ENCODE results near the gene ZNF836. TPM values are rescaled to one million over a fixed set of nuclear protein-coding genes. Genes with fewer than 3 reads are reported as not detected.

Gene ZNF836
- total RNA-seq, 4 donors from 2014 or later = 6.1 to 31.5 (median 20.3) TPM

DNA sequence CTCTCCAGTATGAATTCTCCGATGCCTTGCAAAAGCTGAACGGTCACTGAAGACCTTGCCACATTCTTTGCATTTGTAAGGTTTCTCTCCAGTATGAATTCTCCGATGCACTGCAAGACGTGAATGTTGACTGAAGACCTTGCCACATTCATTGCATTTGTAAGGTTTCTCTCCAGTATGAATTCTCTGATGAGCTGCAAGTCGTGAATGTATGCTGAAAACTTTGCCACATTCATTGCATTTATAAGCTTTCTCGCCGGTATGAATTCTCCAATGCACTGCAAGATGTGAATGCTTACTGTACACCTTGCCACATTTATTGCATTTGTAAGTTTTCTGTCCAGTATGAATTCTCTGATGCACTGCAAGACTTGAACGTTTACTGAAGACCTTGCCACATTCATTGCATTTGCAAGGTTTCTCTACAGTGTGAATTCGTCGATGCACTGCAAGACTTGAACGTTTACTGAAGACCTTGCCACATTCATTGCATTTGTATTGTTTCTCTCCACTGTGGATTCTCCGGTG lies 55.8 kb downstream of the ZNF836 start:
- Histone ChIP-seq H3K9me3 (peaks cover 17 to 88% of the 10 kb centered on the region in 2 donors), H3K4me3 (no peak overlapping the region), H3K4me1 (no peaks in the 10 kb centered on the region), H3K27me3 (no peaks in the 10 kb centered on the region), H3K36me3 (no peaks in the 10 kb centered on the region), H3K27ac (no peak overlapping the region)
- TF ChIP-seq POLR2A (IDR thresholded peaks at IDR 0.05) = no peak
- TF ChIP-seq, protein P1, sequence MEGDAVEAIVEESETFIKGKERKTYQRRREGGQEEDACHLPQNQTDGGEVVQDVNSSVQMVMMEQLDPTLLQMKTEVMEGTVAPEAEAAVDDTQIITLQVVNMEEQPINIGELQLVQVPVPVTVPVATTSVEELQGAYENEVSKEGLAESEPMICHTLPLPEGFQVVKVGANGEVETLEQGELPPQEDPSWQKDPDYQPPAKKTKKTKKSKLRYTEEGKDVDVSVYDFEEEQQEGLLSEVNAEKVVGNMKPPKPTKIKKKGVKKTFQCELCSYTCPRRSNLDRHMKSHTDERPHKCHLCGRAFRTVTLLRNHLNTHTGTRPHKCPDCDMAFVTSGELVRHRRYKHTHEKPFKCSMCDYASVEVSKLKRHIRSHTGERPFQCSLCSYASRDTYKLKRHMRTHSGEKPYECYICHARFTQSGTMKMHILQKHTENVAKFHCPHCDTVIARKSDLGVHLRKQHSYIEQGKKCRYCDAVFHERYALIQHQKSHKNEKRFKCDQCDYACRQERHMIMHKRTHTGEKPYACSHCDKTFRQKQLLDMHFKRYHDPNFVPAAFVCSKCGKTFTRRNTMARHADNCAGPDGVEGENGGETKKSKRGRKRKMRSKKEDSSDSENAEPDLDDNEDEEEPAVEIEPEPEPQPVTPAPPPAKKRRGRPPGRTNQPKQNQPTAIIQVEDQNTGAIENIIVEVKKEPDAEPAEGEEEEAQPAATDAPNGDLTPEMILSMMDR (IDR thresholded peaks at IDR 0.05) = no peak
- no peak for DNase-seq
- intact Hi-C loops (cut with DNase I; ENCODE audit: low total_unique reads) = no loop called here

DNA sequence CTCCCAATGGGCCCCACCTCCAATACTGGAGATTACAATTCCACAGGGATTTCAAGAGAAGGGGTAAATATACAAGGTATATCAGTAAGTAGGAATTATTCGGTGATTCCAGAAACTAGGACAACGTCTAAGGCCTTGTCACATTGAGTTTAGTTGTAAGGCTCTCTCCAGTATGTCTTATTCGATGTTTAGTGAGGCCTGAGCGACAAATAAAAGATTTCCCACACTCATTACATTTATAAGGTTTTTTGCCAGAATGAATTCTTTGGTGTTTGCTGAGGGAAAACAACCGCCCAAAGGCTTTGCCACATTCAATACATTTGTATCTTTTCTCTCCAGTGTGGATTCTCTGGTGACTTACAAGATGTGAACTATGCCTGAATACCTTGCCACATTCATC lies 56.7 kb downstream of the ZNF836 start:
- no peak for DNase-seq
- Histone ChIP-seq H3K27ac (no peak overlapping the region), H3K36me3 (no peaks in the 10 kb centered on the region), H3K9me3 (peaks cover 17 to 80% of the 10 kb centered on the region in 2 donors), H3K4me1 (no peaks in the 10 kb centered on the region), H3K27me3 (no peaks in the 10 kb centered on the region), H3K4me3 (no peak overlapping the region)
- TF ChIP-seq POLR2A (IDR thresholded peaks at IDR 0.05) = no peak
- TF ChIP-seq, protein P1 (IDR thresholded peaks at IDR 0.05) = no peak
- intact Hi-C loops (cut with DNase I; ENCODE audit: low total_unique reads) = no loop called here

DNA sequence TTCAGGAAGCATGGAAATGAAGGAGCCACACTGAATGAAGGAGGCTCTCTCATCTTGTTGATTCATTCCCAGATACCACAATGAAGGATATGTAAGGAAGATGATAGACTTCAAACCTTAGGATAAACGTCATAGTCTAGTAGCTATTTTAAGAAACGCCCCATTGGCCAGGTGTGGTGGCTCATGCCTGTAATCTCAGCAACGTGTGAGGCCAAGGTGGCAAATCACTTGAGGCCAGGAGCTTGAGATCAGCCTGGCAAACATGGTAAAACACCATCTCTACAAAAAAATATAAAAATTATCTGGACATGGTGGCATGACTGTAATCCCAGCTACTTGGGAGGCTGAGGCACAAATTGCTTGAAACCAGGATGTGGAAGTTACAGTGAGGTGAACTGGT lies 58.8 kb downstream of the ZNF836 start:
- H3K4me3 ChIP-seq = no peak overlapping the region
- H3K27ac ChIP-seq = no peak overlapping the region
- no peak for TF ChIP-seq POLR2A (IDR thresholded peaks at IDR 0.05)
- H3K9me3 ChIP-seq = peaks cover 7 to 59% of the 10 kb centered on the region in 2 donors
- H3K36me3 ChIP-seq = no peaks in the 10 kb centered on the region
- intact Hi-C loops (cut with DNase I; ENCODE audit: low total_unique reads) = no loop called here
- no peaks in the 10 kb centered on the region for H3K4me1 ChIP-seq
- no peak for DNase-seq
- no peaks in the 10 kb centered on the region for H3K27me3 ChIP-seq

DNA sequence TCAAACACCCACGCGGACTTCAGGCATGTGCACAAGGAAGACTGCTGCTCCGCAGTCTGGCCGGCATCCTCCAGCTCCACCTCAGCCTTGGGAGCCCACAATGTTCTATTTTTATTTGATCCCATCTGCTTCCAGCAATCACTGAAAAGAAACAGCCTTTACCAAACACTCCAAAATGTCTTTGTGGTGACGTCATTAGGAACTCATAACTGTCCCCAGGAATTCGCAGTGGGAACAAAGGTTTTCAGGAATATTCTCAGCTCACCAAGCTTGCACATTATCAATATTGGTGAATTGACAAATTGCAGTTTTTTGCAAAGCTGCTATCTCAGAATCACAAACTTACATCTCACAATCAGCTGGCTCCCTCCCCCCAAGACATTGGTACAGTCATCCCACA lies 60.6 kb downstream of the ZNF836 start:
- TF ChIP-seq POLR2A (IDR thresholded peaks at IDR 0.05) = no peak
- TF ChIP-seq, protein P1 (IDR thresholded peaks at IDR 0.05) = no peak
- H3K9me3 ChIP-seq = peaks cover 0 to 40% of the 10 kb centered on the region in 2 donors
- no peaks in the 10 kb centered on the region for H3K4me1 ChIP-seq
- H3K27me3 ChIP-seq = no peaks in the 10 kb centered on the region
- H3K36me3 ChIP-seq = no peaks in the 10 kb centered on the region
- no peak for DNase-seq
- no peak overlapping the region for H3K27ac ChIP-seq
- no peak overlapping the region for H3K4me3 ChIP-seq
- intact Hi-C loops (cut with DNase I; ENCODE audit: low total_unique reads) = no loop called here

Small RNA genes within 50 kb of the gene (small RNA-seq; reads per million reads assigned to genes)
- gene RPL37P23 = not detected

Other genes with a start within 250 kb of the ZNF836 start
- gene ZNF613, start 244.1 kb downstream of the ZNF836 start, total RNA-seq = 10 to 100 TPM in 2 of 4 donors, 1 to 10 TPM in 2; 1.0 to 12.0 (median 9.0) TPM
- gene ZNF350, start 184.8 kb downstream of the ZNF836 start, total RNA-seq = 10 to 100 TPM in 3 of 4 donors, 1 to 10 TPM in 1; 2.3 to 28.0 (median 15.1) TPM
- gene ZNF615, start 163.4 kb downstream of the ZNF836 start, total RNA-seq = 10 to 100 TPM in 2 of 4 donors, 1 to 10 TPM in 2; 9.7 to 35.9 (median 15.4) TPM
- 10 to 100 TPM; 11.8 to 27.9 (median 13.7) TPM for gene ZNF614, start 143.2 kb downstream of the ZNF836 start, total RNA-seq
- gene ZNF432, start 122.8 kb downstream of the ZNF836 start, total RNA-seq = 10 to 100 TPM in 3 of 4 donors, 1 to 10 TPM in 1; 9.7 to 41.8 (median 29.9) TPM
- gene ZNF841, start 75.9 kb downstream of the ZNF836 start, total RNA-seq = 10 to 100 TPM; 14.1 to 57.3 (median 41.9) TPM
- gene ZNF616, start 31.7 kb downstream of the ZNF836 start, total RNA-seq = 10 to 100 TPM in 3 of 4 donors, 1 to 10 TPM in 1; 2.4 to 27.2 (median 17.6) TPM
- gene PPP2R1A, start 18.4 kb upstream of the ZNF836 start, total RNA-seq = 100 to 1,000 TPM in 2 of 4 donors, 10 to 100 TPM in 2; 38.5 to 223 (median 134) TPM
- gene ZNF766, start 98.0 kb upstream of the ZNF836 start, total RNA-seq = 10 to 100 TPM in 3 of 4 donors, 1 to 10 TPM in 1; 1.8 to 26.9 (median 20.1) TPM
- 10 to 100 TPM in 2 of 4 donors, 1 to 10 TPM in 2; 2.4 to 16.4 (median 10.5) TPM for gene ZNF480, start 125.5 kb upstream of the ZNF836 start, total RNA-seq
- gene ZNF610, start 164.6 kb upstream of the ZNF836 start, total RNA-seq = 10 to 100 TPM in 1 of 4 donors, 1 to 10 TPM in 2, under 1 TPM in 1; 0.29 to 13.8 (median 3.0) TPM
- gene ZNF880, start 198.3 kb upstream of the ZNF836 start, total RNA-seq = 10 to 100 TPM; 19.2 to 87.3 (median 30.5) TPM
- gene ZNF528, start 226.2 kb upstream of the ZNF836 start, total RNA-seq = 10 to 100 TPM in 3 of 4 donors, 1 to 10 TPM in 1; 6.2 to 80.7 (median 49.4) TPM

Data from uterus (tissue), 4 donors.